Sigmoid colon (tissue), 4 donors: ENCODE data around the gene ITGB4.

Experiments
- EP300 ChIP-seq, 4 donors: sonication (generic); formaldehyde crosslinking; IDR thresholded peaks; one replicate each; pipeline ENCODE4 v1.6.1; 2017; ENCODE audit warnings: antibody characterized with exemption in 4 of 4
- POLR2A ChIP-seq, 2 donors: fragments of 450-650 bp; IDR thresholded peaks; one replicate each; pipeline ENCODE4 v1.6.1; 2016; ENCODE audit warnings: antibody characterized with exemption in 2 of 2, mild to moderate bottlenecking in 2 of 2, moderate library complexity in 2 of 2
- POLR2AphosphoS5 ChIP-seq, 4 donors: sonication (generic); formaldehyde crosslinking; IDR thresholded peaks; one replicate each; pipeline ENCODE4 v1.6.1; 2017; ENCODE audit warnings: antibody characterized with exemption in 4 of 4
- TF ChIP-seq, protein P1 (sequence below), 4 experiments: fragments of 450-650 bp in 3 of 4; fragments of 200-600 bp in 1 of 4; IDR thresholded peaks; one replicate each; pipeline ENCODE4 v1.5.1; 2016 to 2019; ENCODE audit warnings: antibody characterized with exemption in 4 of 4, mild to moderate bottlenecking in 3 of 4, moderate library complexity in 2 of 4

DNA sequence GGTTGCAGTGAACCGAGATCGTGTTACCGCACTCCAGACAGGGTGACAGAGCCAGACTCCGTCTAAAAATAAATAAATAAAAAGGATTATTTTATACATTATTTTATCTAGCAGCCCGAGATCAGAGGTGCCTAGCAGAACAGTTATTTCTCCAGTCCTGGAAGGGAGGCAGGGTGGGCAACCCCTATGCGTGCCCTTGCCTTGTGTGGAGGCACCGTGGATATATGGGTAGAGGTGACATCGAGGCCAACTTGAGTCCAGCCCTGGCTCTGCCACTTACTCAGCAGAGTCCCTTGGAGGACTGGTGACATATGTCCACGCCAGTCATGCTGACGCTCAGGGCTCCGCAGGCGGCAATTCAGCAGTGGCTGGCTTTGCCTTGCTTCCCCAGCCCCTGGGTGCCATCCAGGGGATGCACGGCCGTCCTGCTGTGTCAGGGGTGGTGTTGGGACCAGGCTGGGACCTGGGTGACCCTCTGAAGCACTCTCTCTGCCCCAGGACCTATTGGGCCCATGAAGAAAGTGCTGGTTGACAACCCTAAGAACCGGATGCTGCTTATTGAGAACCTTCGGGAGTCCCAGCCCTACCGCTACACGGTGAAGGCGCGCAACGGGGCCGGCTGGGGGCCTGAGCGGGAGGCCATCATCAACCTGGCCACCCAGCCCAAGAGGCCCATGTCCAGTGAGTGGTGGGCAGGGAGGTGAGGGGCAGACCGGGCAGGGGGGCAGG is 30.6 kb downstream of the ITGB4 start:
- TF ChIP-seq POLR2A (IDR thresholded peaks at IDR 0.05) (no peak), EP300 (IDR thresholded peaks at IDR 0.05) (no peak), POLR2AphosphoS5 (IDR thresholded peaks at IDR 0.05) (no peak)
- TF ChIP-seq, protein P1, sequence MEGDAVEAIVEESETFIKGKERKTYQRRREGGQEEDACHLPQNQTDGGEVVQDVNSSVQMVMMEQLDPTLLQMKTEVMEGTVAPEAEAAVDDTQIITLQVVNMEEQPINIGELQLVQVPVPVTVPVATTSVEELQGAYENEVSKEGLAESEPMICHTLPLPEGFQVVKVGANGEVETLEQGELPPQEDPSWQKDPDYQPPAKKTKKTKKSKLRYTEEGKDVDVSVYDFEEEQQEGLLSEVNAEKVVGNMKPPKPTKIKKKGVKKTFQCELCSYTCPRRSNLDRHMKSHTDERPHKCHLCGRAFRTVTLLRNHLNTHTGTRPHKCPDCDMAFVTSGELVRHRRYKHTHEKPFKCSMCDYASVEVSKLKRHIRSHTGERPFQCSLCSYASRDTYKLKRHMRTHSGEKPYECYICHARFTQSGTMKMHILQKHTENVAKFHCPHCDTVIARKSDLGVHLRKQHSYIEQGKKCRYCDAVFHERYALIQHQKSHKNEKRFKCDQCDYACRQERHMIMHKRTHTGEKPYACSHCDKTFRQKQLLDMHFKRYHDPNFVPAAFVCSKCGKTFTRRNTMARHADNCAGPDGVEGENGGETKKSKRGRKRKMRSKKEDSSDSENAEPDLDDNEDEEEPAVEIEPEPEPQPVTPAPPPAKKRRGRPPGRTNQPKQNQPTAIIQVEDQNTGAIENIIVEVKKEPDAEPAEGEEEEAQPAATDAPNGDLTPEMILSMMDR (IDR thresholded peaks at IDR 0.05), result no peak
